ENCODE results near the gene INPP1. TPM values are rescaled to one million over a fixed set of nuclear protein-coding genes. Genes with fewer than 3 reads are reported as not detected.

INPP1 gene
- total RNA-seq, 1 donor from 2014 or later = 11.3 TPM

DNA sequence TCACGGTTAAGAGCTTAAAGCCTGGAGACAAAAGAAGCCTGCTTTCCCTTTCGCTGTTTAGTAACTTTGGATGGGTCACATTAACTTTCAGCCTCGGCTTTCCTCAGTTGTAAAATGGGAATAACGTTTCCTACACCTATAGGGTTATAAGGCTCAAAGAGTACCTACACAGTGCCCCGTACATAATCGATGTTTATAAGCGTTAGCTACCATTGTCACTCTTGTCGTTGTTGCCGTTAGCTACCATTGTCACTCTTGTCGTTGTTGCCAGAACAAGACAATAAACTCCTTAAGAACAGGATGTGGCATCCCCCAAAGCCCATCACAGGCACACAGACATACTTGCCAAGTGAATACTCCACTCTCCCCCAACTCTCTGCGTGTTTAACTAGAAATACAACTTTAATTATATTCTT lies 63.9 kb downstream of the INPP1 start:
- H3K27ac ChIP-seq (ENCODE audit: low read depth, low read length) = no peak overlapping the region
- H3K36me3 ChIP-seq (ENCODE audit: insufficient read depth, low read length) = no peaks in the 10 kb centered on the region
- DNase-seq (ENCODE audit: low read depth) (no peak), FAIRE-seq (no peak)
- no peak overlapping the region for H3K27ac Mint-ChIP-seq (ENCODE audit: unreplicated experiment)
- no peak overlapping the region for H3K9ac ChIP-seq (ENCODE audit: low read length)
- no peaks in the 10 kb centered on the region for H3K4me1 Mint-ChIP-seq (ENCODE audit: low read depth, unreplicated experiment)
- H3K36me3 Mint-ChIP-seq (ENCODE audit: low read depth, unreplicated experiment) = no peaks in the 10 kb centered on the region
- TF ChIP-seq CTCF (IDR thresholded peaks at IDR 0.05; ENCODE audit: insufficient read depth, low read depth, low read length) (no peak), EZH2 (IDR thresholded peaks at IDR 0.05; ENCODE audit: insufficient read depth, low read length) (peak; percentile 22)
- H3K4me2 ChIP-seq (ENCODE audit: low read length) = peak overlapping the region; percentile 87
- no peaks in the 10 kb centered on the region for H4K20me1 ChIP-seq (ENCODE audit: insufficient read depth, low read length)
- H3K27me3 ChIP-seq (ENCODE audit: insufficient read depth, low read length) = peaks cover 25% of the 10 kb centered on the region
- H3K27me3 Mint-ChIP-seq (ENCODE audit: low read depth, unreplicated experiment) = peaks cover 15% of the 10 kb centered on the region
- H2AFZ ChIP-seq (ENCODE audit: low read depth, low read length) = peak overlapping the region; percentile 60
- H3K4me3 Mint-ChIP-seq (ENCODE audit: unreplicated experiment) = peak overlapping the region; percentile 77
- H3K9me3 ChIP-seq (ENCODE audit: insufficient read depth, low read depth, low read length) = no peaks in the 10 kb centered on the region
- H3K9me3 Mint-ChIP-seq (ENCODE audit: unreplicated experiment) = no peaks in the 10 kb centered on the region
- H3K4me3 ChIP-seq (ENCODE audit: insufficient read depth, low read depth, low read length) = peak overlapping the region; percentile 29
- H3K79me2 ChIP-seq (ENCODE audit: insufficient read depth, low read length) = no peaks in the 10 kb centered on the region
- H3K4me1 ChIP-seq (ENCODE audit: insufficient read depth, low read length) = peaks cover 7% of the 10 kb centered on the region

DNA sequence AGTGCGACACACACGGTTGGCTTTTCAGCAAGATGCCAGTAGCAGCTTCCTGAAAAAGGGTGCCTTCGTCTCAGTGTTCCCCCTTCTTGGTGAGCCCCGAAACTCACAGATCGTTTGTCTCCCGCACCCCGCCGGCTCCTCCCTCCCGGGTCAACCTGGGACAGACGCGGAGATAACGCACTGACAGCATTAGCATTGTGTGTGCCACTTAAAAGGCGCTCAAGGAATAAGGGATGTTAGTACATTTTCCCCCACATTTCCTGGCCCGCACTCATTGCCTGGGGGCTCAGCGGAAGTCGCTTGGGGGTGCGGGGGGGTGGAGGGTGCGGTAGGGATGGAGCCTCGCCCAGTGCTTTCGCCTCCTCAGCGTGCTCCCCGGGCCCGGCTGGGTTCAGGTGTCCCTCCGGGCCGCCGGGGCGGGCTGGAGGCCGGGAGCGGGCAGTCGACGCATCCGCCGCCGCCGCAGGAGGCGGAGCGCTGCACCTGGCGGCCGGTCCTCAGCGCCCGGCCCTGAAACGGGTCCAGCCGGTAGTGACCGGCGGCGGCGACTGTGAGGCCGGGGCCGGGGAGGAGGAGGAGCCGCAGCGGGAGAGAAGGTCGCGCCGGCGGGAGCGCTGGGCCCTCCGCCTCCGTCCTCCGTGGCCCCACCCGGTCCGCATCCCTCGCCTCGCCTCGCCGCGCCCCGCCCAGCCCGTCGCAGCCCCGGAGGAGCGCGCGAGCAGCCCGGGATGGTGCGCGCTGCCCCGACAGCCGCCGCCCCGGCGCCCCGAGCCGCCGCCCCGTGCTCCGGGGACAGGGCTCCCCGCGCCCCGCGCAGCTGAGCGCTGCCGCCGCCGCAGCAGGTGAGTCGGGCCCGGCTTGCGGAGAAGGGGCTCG lies 64.5 kb downstream of the INPP1 start, which contains the start of gene MFSD6:
MFSD6 (plus strand) TSS at position 694 of the 876 bp plus-strand sequence. CDS start 27,675 bp downstream, outside the sequence.
- no peaks in the 10 kb centered on the region for H3K9me3 Mint-ChIP-seq (ENCODE audit: unreplicated experiment)
- Histone ChIP-seq H2AFZ (ENCODE audit: low read depth, low read length) (peak within 1 kb of the TSS; percentile 60), H3K9me3 (ENCODE audit: insufficient read depth, low read depth, low read length) (no peaks in the 10 kb centered on the region), H4K20me1 (ENCODE audit: insufficient read depth, low read length) (no peaks in the 10 kb centered on the region), H3K4me2 (ENCODE audit: low read length) (peak within 1 kb of the TSS; percentile 87), H3K79me2 (ENCODE audit: insufficient read depth, low read length) (no peaks in the 10 kb centered on the region), H3K27ac (ENCODE audit: low read depth, low read length) (no peak within 1 kb of the TSS), H3K27me3 (ENCODE audit: insufficient read depth, low read length) (peaks cover 25% of the 10 kb centered on the region), H3K9ac (ENCODE audit: low read length) (peak within 1 kb of the TSS; percentile 58), H3K36me3 (ENCODE audit: insufficient read depth, low read length) (no peaks in the 10 kb centered on the region), H3K4me3 (ENCODE audit: insufficient read depth, low read depth, low read length) (peak within 1 kb of the TSS; percentile 50), H3K4me1 (ENCODE audit: insufficient read depth, low read length) (peaks cover 7% of the 10 kb centered on the region)
- H3K4me3 Mint-ChIP-seq (ENCODE audit: unreplicated experiment) = peak within 1 kb of the TSS; percentile 82
- H3K36me3 Mint-ChIP-seq (ENCODE audit: low read depth, unreplicated experiment) = no peaks in the 10 kb centered on the region
- FAIRE-seq (no peak), DNase-seq (ENCODE audit: low read depth) (no peak)
- H3K4me1 Mint-ChIP-seq (ENCODE audit: low read depth, unreplicated experiment) = no peaks in the 10 kb centered on the region
- peak; percentile 30 for TF ChIP-seq EZH2 (IDR thresholded peaks at IDR 0.05; ENCODE audit: insufficient read depth, low read length)
- TF ChIP-seq CTCF (IDR thresholded peaks at IDR 0.05; ENCODE audit: insufficient read depth, low read depth, low read length) = no peak
- peaks cover 15% of the 10 kb centered on the region for H3K27me3 Mint-ChIP-seq (ENCODE audit: low read depth, unreplicated experiment)
- H3K27ac Mint-ChIP-seq (ENCODE audit: unreplicated experiment) = no peak within 1 kb of the TSS
